H1 (cell line): ENCODE data around the gene SKP2. TPM values are rescaled to one million over a fixed set of nuclear protein-coding genes. Genes with fewer than 3 reads are reported as not detected.

Experiments
- CTCF ChIA-PET: fragments of 300-600 bp; sonication (Branson Sonifier 250); formaldehyde crosslinking; loops from one replicate; lab custom pipeline; 2021; ENCODE audit not compliant: partially characterized antibody; lab: Charles Lee
- POLR2A ChIA-PET: fragments of 300-600 bp; sonication (Branson Sonifier 250); formaldehyde crosslinking; loops from one replicate; lab custom pipeline; 2021; ENCODE audit warnings: inconsistent platforms; ENCODE audit not compliant: partially characterized antibody; lab: Charles Lee
- DNase-seq, 2 experiments: peaks; one replicate each; pipeline versions ENCODE4 v3.0.0 to v3.0.0-alpha.2; 2010 to 2022; ENCODE audit warnings: low spot score in 2 of 2, low read depth in 1 of 2, mixed read lengths in 1 of 2
- FAIRE-seq: peaks from 2 replicates; lab custom pipeline; 2011; peaks lifted over from hg19 to GRCh38; lab: Jason Lieb, UNC
- H2AFZ ChIP-seq: 2 replicates; pipeline ENCODE4 v1.8.1; 2012; ENCODE audit warnings: low read length, inconsistent platforms
- H2AK5ac ChIP-seq: 2 replicates; pipeline ENCODE4 v1.6.1; 2013; ENCODE audit warnings: low read depth, low read length
- H2BK120ac ChIP-seq: replicated peaks from 2 replicates; pipeline ENCODE3; 2013; ENCODE audit warnings: low read depth, low read length, inconsistent platforms
- H2BK12ac ChIP-seq: 2 replicates; pipeline ENCODE4 v1.6.1; 2013; ENCODE audit warnings: low read depth, low read length
- H2BK15ac ChIP-seq: 2 replicates; pipeline ENCODE4 v1.6.1; 2013; ENCODE audit warnings: low read length
- H2BK20ac ChIP-seq: 2 replicates; pipeline ENCODE4 v1.6.1; 2013; ENCODE audit warnings: low read length
- H2BK5ac ChIP-seq: 2 replicates; pipeline ENCODE4 v1.6.1; 2013; ENCODE audit warnings: low read depth, low read length
- H3K14ac ChIP-seq: 2 replicates; pipeline ENCODE4 v1.6.1; 2013; ENCODE audit warnings: inconsistent platforms; ENCODE audit not compliant: insufficient read length
- H3K18ac ChIP-seq: 2 replicates; pipeline ENCODE4 v1.6.1; 2013; ENCODE audit warnings: low read length; ENCODE audit errors: extremely low read depth
- H3K23ac ChIP-seq: 2 replicates; pipeline ENCODE4 v1.6.1; 2013; ENCODE audit warnings: inconsistent platforms; ENCODE audit not compliant: insufficient read length
- H3K23me2 ChIP-seq: 2 replicates; pipeline ENCODE4 v1.6.1; 2013; ENCODE audit warnings: low read depth, low read length
- H3K27ac ChIP-seq: 2 replicates; pipeline ENCODE4 v1.6.1; 2011; ENCODE audit warnings: low read depth, low read length, inconsistent platforms
- H3K27me3 ChIP-seq, 4 experiments: replicated peaks in 1 of 4; 1 replicate in 1 of 4; 2 replicates in 3 of 4; pipeline versions ENCODE4 v1.6.1 to v1.8.1; 2011 to 2013; ENCODE audit warnings: low read length in 3 of 4, mild to moderate bottlenecking in 3 of 4, inconsistent platforms in 2 of 4, mixed read lengths in 2 of 4, moderate library complexity in 1 of 4; ENCODE audit not compliant: control insufficient read depth in 3 of 4, insufficient read depth in 3 of 4; ENCODE audit errors: extremely low read depth in 1 of 4
- H3K36me3 ChIP-seq, 4 experiments: 2 replicates each; pipeline versions ENCODE4 v1.6.1 to v1.8.1; 2011 to 2013; ENCODE audit warnings: mild to moderate bottlenecking in 4 of 4, low read length in 3 of 4, moderate library complexity in 2 of 4, control low read depth in 1 of 4, inconsistent platforms in 1 of 4; ENCODE audit not compliant: insufficient read depth in 4 of 4, control insufficient read depth in 2 of 4
- H3K4ac ChIP-seq: replicated peaks from 2 replicates; pipeline ENCODE3; 2013; ENCODE audit warnings: low read length, low read depth, mixed read lengths, inconsistent platforms; ENCODE audit not compliant: insufficient read length
- H3K4me1 ChIP-seq, 4 experiments: replicated peaks in 1 of 4; 1 replicate in 1 of 4; 2 replicates in 3 of 4; pipeline versions ENCODE4 v1.6.1 to v1.8.1; 2011 to 2013; ENCODE audit warnings: low read length in 3 of 4, inconsistent platforms in 2 of 4, mixed read lengths in 1 of 4; ENCODE audit not compliant: insufficient read depth in 4 of 4, control insufficient read depth in 3 of 4
- H3K4me2 ChIP-seq, 2 experiments: 2 replicates each; pipeline versions ENCODE4 v1.6.1 to v1.8.1; 2011 to 2013; ENCODE audit warnings: low read depth in 2 of 2, low read length in 2 of 2, control low read depth in 1 of 2, inconsistent platforms in 1 of 2, mild to moderate bottlenecking in 1 of 2; ENCODE audit not compliant: insufficient read depth in 1 of 2
- H3K4me3 ChIP-seq, 4 experiments: fragments of 200-600, 300-600 bp in 1 of 4; sonication (generic), shearing (Covaris generic), sonication (Bioruptor Twin) in 1 of 4; 2 replicates each; pipeline versions ENCODE4 v1.5.1 to v1.8.1; 2011 to 2016; ENCODE audit warnings: low read length in 4 of 4, low read depth in 3 of 4, control low read depth in 2 of 4, inconsistent platforms in 2 of 4, mild to moderate bottlenecking in 2 of 4, mixed read lengths in 1 of 4, moderate library complexity in 1 of 4; ENCODE audit not compliant: insufficient read depth in 2 of 4; ENCODE audit errors: extremely low read depth in 1 of 4
- H3K56ac ChIP-seq: replicated peaks from 2 replicates; pipeline ENCODE3; 2013; ENCODE audit warnings: low read depth, mild to moderate bottlenecking, mixed read lengths, low read length, inconsistent platforms; ENCODE audit not compliant: insufficient read length
- H3K79me1 ChIP-seq: 2 replicates; pipeline ENCODE4 v1.6.1; 2013; ENCODE audit warnings: low read depth, low read length, control low read depth
- H3K79me2 ChIP-seq, 2 experiments: 2 replicates each; pipeline versions ENCODE4 v1.6.1 to v1.8.1; 2012 to 2013; ENCODE audit warnings: low read length in 2 of 2, mild to moderate bottlenecking in 2 of 2, inconsistent platforms in 1 of 2; ENCODE audit not compliant: insufficient read depth in 2 of 2, control insufficient read depth in 1 of 2
- H3K9ac ChIP-seq, 4 experiments: replicated peaks in 1 of 4; 1 replicate in 1 of 4; 2 replicates in 3 of 4; pipeline versions ENCODE4 v1.6.1 to v1.8.1; 2011 to 2013; ENCODE audit warnings: low read depth in 3 of 4, low read length in 3 of 4, control low read depth in 2 of 4, mild to moderate bottlenecking in 2 of 4, moderate library complexity in 2 of 4, inconsistent platforms in 1 of 4; ENCODE audit errors: extremely low read depth in 1 of 4
- H3K9me3 ChIP-seq, 2 experiments: 2 replicates each; pipeline versions ENCODE4 v1.6.1 to v1.8.1; 2012 to 2013; ENCODE audit warnings: mild to moderate bottlenecking in 2 of 2, moderate library complexity in 2 of 2, control low read depth in 1 of 2, inconsistent platforms in 1 of 2, low read depth in 1 of 2, low read length in 1 of 2, mixed read lengths in 1 of 2; ENCODE audit not compliant: insufficient read depth in 2 of 2
- H4K20me1 ChIP-seq, 2 experiments: replicated peaks in 1 of 2; 2 replicates each; pipeline versions ENCODE3 to v1.8.1; 2011 to 2013; ENCODE audit warnings: inconsistent platforms in 2 of 2, low read length in 2 of 2, mild to moderate bottlenecking in 1 of 2; ENCODE audit not compliant: insufficient read depth in 2 of 2, control insufficient read depth in 1 of 2
- H4K5ac ChIP-seq: 2 replicates; pipeline ENCODE4 v1.6.1; 2013; ENCODE audit warnings: low read length, low read depth, mixed read lengths, inconsistent platforms; ENCODE audit not compliant: insufficient read length
- H4K8ac ChIP-seq: 2 replicates; pipeline ENCODE4 v1.8.0; 2013; ENCODE audit warnings: mild to moderate bottlenecking, moderate library complexity, low read length, inconsistent platforms; ENCODE audit not compliant: insufficient read depth; ENCODE audit errors: extremely low read depth
- H4K91ac ChIP-seq: replicated peaks from 2 replicates; pipeline ENCODE3; 2013; ENCODE audit warnings: low read length, mixed read lengths, inconsistent platforms; ENCODE audit not compliant: insufficient read length
- CHD2 ChIP-seq: IDR thresholded peaks from 2 replicates; pipeline ENCODE4 v1.6.1; 2012; ENCODE audit warnings: low read length, improper control_type of control experiment
- GABPA ChIP-seq: IDR thresholded peaks from 2 replicates; pipeline ENCODE4 v1.6.1; 2011; ENCODE audit warnings: mild to moderate bottlenecking, low read length, moderate library complexity, borderline replicate concordance; ENCODE audit not compliant: insufficient read depth
- GTF2F1 ChIP-seq: IDR thresholded peaks from 2 replicates; pipeline ENCODE4 v1.6.1; 2012; ENCODE audit warnings: low read depth, low read length, improper control_type of control experiment, borderline replicate concordance
- HDAC6 ChIP-seq: IDR thresholded peaks from one replicate; pipeline ENCODE4 v1.7.1; 2012; ENCODE audit warnings: low read depth, mild to moderate bottlenecking, inconsistent platforms, low read length, moderate library complexity
- JUND ChIP-seq: IDR thresholded peaks from 2 replicates; pipeline ENCODE4 v1.6.1; 2011; ENCODE audit warnings: mild to moderate bottlenecking, improper control_type of control experiment, low read length
- KDM1A ChIP-seq: fragments of 200-600, 300-600 bp; sonication (generic); IDR thresholded peaks from 2 replicates; pipeline ENCODE4 v1.7.1; 2016; ENCODE audit warnings: mild to moderate bottlenecking, low read length, borderline replicate concordance
- POU5F1 ChIP-seq: IDR thresholded peaks from 2 replicates; pipeline ENCODE4 v1.6.1; 2011; ENCODE audit warnings: low read depth, mild to moderate bottlenecking, low read length, moderate library complexity
- RBBP5 ChIP-seq: IDR thresholded peaks from 2 replicates; pipeline ENCODE4 v1.7.1; 2012; ENCODE audit warnings: low read depth, mild to moderate bottlenecking, inconsistent platforms, low read length, moderate library complexity, borderline replicate concordance
- RNF2 ChIP-seq: fragments of 200-900, 300-1000 bp; sonication (generic); IDR thresholded peaks from 2 replicates; pipeline ENCODE4 v1.7.1; 2016; ENCODE audit warnings: borderline replicate concordance, low read depth, mild to moderate bottlenecking, antibody characterized with exemption, low read length; ENCODE audit not compliant: poor library complexity, severe bottlenecking; ENCODE audit errors: missing control alignments
- SAP30 ChIP-seq: fragments of 300-600 bp; sonication (generic); IDR thresholded peaks from 2 replicates; pipeline ENCODE4 v1.7.1; 2012; ENCODE audit warnings: low read length, moderate library complexity, mild to moderate bottlenecking, inconsistent platforms; ENCODE audit not compliant: insufficient read depth, insufficient replicate concordance
- SP2 ChIP-seq: IDR thresholded peaks from 2 replicates; pipeline ENCODE4 v1.6.1; 2012; ENCODE audit warnings: mild to moderate bottlenecking, low read length, inconsistent platforms
- SRF ChIP-seq: IDR thresholded peaks from 2 replicates; pipeline ENCODE4 v1.6.1; 2011; ENCODE audit warnings: mild to moderate bottlenecking, low read depth, low read length, moderate library complexity
- WGBS, 2 experiments: shearing (Covaris generic) in 1 of 2; methylation state at CpG; one replicate each; pipeline versions ENCODE4 v1.1.6 to v1.1.7; 2013 to 2015; ENCODE audit warnings: low lambda C conversion rate in 2 of 2, mixed read lengths in 2 of 2, inconsistent platforms in 1 of 2, low coverage in 1 of 2, missing lambda C conversion rate in 1 of 2; ENCODE audit not compliant: insufficient replicate concordance in 2 of 2, insufficient coverage in 1 of 2, insufficient read length in 1 of 2; ENCODE audit errors: extremely low coverage in 1 of 2, missing lambda C conversion rate in 1 of 2; 5-methylcytosine and 5-hydroxymethylcytosine counted together
- polyA plus RNA-seq, 7 experiments: library from polyadenylated mRNA; depleted of rRNA in 3 of 7; stranded (reverse) in 5 of 7; unstranded in 2 of 7; fragments of >200 nt in 5 of 7; fragments of 200-250 nt in 2 of 7; gene quantifications; 1 replicate in 5 of 7; 2 replicates in 1 of 7; 4 replicates in 1 of 7; pipeline versions ENCODE4 v1.2.1 to v1.2.3, GENCODE V29; 2011 to 2013; ENCODE audit warnings: missing spikeins in 2 of 7, mixed read lengths in 2 of 7
- total RNA-seq: library from RNA; stranded (reverse); fragmentation: NEBNext Ultra II Directional; extraction: Animal tissue kit (Norgen Biotek cat#: 25700); gene quantifications from 2 replicates; pipeline ENCODE4 v1.2.1, GENCODE V29; 2021

Gene SKP2
- total and polyA plus RNA-seq, 2 of the 8 experiments (the other 6 are each of a cell fraction or from before 2014, with no cell fraction given): 49.9 to 104 TPM

DNA sequence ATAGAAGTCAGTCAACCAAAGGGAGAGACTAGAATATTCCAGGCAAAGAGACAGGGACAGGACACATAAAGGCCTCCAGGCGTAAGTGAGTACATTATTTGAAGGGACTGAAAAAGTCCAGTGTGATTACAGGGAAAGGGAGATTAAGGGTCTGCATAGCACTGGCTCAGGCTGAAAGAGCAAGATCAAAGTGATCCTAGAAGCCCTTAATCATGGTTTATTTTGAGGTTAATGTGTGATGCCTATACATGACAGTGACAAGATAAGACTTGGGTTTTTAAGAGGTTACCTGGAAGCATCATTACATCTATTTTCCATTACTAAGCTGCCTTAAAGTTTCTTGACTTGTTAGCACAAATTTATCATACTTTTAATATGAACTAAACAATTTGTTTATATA, 26.0 kb upstream of the SKP2 start:
- Histone ChIP-seq H2AK5ac (no peak overlapping the region), H3K14ac (no peak overlapping the region), H3K4me3 (no peak overlapping the region), H3K4me1 (no peaks in the 10 kb centered on the region), H4K5ac (no peak overlapping the region), H3K18ac (no peak overlapping the region), H2BK12ac (no peak overlapping the region), H2BK120ac (no peak overlapping the region), H3K79me1 (no peaks in the 10 kb centered on the region), H3K56ac (no peak overlapping the region)
- 92% methylated on average over 1 of the region's 1 CpG; no CpG with 5 or more reads in 1 of the 2 experiments for WGBS, 2 experiments
- no peak for TF ChIP-seq SRF
- TF ChIP-seq HDAC6: no peak
- no peak for TF ChIP-seq RNF2
- no peak for TF ChIP-seq RBBP5
- TF ChIP-seq SP2: no peak
- no peak for TF ChIP-seq CHD2
- TF ChIP-seq GABPA: no peak
- TF ChIP-seq JUND: no peak
- TF ChIP-seq POU5F1: no peak
- no peak for TF ChIP-seq KDM1A
- no peak for TF ChIP-seq SAP30
- TF ChIP-seq GTF2F1: no peak
- TF ChIP-seq, all 59 proteins: peak for 0
- no peak overlapping the region for H3K23ac ChIP-seq
- no peaks in the 10 kb centered on the region for H3K79me2 ChIP-seq
- H3K9ac ChIP-seq: no peak overlapping the region
- H3K4me2 ChIP-seq: no peak overlapping the region
- H2BK20ac ChIP-seq: no peak overlapping the region
- CTCF ChIA-PET: interaction anchor here (0.6 kb wide), 1 partner anchor 20 kb away, joined by 3 read pairs; no protein-coding TSS in a partner anchor
- no peaks in the 10 kb centered on the region for H3K23me2 ChIP-seq
- DNase-seq: no peak
- no peak overlapping the region for H3K27ac ChIP-seq
- no peaks in the 10 kb centered on the region for H3K27me3 ChIP-seq
- H4K20me1 ChIP-seq: no peaks in the 10 kb centered on the region
- no peak overlapping the region for H3K4ac ChIP-seq
- H3K9me3 ChIP-seq: no peaks in the 10 kb centered on the region
- H2BK5ac ChIP-seq: no peak overlapping the region
- no peaks in the 10 kb centered on the region for H3K36me3 ChIP-seq
- POLR2A ChIA-PET: no interaction called here
- H4K91ac ChIP-seq: no peak overlapping the region
- no peak for FAIRE-seq
- H2AFZ ChIP-seq: no peak overlapping the region
- H2BK15ac ChIP-seq: no peak overlapping the region
- no peak overlapping the region for H4K8ac ChIP-seq
